NCI-H1436 (cell line): ENCODE measurements around the gene NFKBIZ.
A peak's percentile ranks its signal among the peaks of the same experiment; 100 is the strongest.

Experiments
- DNase-seq: peaks from one replicate; lab custom pipeline; 2025; lab: John Stamatoyannopoulos, UW

NFKBIZ gene, protein sequence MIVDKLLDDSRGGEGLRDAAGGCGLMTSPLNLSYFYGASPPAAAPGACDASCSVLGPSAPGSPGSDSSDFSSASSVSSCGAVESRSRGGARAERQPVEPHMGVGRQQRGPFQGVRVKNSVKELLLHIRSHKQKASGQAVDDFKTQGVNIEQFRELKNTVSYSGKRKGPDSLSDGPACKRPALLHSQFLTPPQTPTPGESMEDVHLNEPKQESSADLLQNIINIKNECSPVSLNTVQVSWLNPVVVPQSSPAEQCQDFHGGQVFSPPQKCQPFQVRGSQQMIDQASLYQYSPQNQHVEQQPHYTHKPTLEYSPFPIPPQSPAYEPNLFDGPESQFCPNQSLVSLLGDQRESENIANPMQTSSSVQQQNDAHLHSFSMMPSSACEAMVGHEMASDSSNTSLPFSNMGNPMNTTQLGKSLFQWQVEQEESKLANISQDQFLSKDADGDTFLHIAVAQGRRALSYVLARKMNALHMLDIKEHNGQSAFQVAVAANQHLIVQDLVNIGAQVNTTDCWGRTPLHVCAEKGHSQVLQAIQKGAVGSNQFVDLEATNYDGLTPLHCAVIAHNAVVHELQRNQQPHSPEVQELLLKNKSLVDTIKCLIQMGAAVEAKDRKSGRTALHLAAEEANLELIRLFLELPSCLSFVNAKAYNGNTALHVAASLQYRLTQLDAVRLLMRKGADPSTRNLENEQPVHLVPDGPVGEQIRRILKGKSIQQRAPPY

GRCh38 chr3:101848754-101849713, at the start of gene NFKBIZ:
Gene NFKBIZ, plus strand, starts transcription at chr3:101849514. Its CDS starts 115 bp downstream, at chr3:101849629.
- DNase-seq, result peak; percentile 73

GRCh38 chr3:101801174-101801573, 48.1 kb upstream of the NFKBIZ start:
- DNase-seq, result no peak

DNA sequence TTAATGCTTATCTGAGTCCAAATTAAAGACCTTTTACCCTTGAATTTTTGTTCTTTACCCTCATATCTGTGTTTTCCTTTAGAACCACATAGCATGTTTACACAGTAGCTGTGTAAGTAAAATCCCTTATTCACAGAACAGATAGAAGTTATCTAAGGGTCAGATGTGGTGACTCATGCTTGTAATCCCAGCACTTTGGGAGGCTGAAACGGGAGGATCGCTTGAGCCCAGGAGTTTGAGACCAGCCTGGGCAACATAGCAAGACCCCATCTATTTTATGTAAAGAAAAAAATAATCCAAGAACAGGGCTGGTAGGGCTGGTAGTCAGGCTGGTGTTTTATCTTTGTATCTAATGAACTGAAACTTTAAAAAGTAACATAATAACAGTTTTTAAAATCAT, 47.1 kb upstream of the NFKBIZ start:
- DNase-seq, result no peak

DNA sequence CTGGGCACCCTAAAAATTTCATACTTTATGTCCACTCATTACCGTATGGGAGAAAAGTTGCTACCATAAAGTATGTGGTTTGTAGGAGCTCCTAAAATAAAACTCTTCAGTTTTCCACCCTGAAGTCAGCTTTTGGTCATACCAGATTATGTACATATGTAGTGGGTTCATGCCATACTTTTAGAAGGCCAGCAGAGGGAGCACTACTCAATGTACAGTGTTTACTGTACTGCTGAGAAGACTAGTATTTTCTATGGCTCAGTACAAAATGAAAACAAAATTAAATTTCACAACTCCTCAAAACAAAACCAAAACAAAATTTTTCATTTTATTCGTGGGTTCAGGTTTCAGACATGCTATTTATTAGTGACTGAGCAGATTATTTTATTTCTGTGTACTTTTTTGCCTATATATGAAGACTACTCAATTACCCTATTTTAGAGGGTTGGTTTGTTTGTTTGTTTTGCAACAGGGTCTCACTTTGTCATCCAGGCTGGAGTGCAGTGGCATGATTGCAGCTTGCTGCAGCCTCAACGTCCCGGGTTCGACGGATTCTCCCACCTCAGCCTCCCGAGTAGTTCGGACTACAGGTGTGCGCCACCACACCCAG, 46.0 kb upstream of the NFKBIZ start:
- peak; percentile 83 for DNase-seq

DNA sequence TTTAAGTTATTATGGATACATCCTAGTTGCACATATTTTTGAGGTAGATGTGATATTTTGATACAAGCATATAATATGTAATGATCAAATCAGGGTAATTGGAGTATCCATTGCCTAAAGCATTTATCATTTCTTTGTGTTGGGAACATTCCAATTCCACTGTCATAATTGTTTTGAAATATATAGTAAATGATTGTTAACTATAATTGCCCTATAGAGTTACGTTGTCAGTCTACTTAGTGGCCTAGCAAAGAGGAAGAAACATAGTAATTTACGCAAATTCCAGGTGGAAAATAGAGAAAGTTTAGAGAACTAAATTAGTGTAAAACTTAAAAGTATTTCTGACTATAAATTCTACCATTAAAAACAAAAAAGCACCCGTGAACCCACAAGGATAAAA, 45.4 kb upstream of the NFKBIZ start:
- no peak for DNase-seq

GRCh38 chr3:101806491-101806890, 42.8 kb upstream of the NFKBIZ start:
- no peak for DNase-seq

DNA sequence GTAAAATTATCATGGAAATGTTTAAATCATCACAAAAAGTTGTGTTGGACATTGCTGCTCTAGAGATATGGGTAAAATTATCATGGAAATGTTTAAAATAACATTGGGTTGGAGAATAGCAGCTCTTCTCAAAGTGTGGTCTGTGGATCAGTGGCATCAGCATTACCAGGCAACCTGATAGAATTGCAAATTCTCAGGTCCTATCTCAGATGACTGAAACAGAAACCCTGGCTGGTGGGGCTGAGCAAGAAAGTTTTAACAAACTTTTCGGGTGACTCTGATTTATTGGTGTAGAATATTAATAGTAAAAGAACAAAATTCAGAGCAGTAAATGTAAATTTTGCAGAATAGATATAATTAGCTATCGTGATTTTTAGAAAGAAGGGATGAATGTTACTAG, 41.4 kb upstream of the NFKBIZ start:
- DNase-seq, result no peak

- peak; percentile 32 for DNase-seq
Observed at GRCh38 chr3:101809178-101810021, 39.9 kb upstream of the NFKBIZ start.

DNA sequence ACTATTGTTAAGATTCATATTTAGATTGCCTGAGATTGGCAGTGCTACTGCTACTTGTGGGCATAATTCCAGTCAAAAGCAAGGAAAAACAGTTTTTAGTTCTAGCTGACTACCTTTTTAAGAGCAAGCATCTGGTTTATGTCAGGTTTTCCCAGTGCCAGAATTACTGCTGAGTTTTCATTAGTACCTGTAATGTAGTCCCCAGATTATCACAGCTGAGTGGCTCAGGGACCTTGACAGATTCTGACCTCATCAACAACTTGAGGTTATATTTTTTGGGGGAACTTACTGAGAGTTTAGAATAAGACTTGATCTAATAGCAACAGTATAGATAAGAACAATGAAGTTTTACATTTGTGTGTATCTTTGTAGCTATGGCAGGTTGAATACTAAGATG, 39.3 kb upstream of the NFKBIZ start:
- no peak for DNase-seq

- DNase-seq, result no peak
Observed at GRCh38 chr3:101811875-101812274, 37.4 kb upstream of the NFKBIZ start.

DNA sequence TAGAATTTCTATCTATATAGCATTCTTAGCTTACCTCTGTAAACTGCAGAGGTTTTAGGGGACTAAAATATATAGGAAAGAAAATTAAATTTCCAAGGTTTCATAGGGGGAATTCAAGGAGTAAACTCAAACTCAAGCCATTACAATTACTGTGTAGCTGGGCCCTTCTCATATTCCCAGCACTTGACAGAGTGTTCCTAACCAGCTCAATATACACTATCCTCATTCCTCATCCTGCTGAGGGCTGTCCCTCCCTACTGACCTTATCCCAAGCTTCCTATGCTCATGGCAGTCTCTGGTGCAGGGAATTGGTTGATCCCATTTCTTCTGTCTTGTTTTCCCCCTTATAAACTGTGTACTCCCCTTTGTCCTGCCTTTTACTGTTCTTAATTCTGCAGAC, 36.4 kb upstream of the NFKBIZ start:
- no peak for DNase-seq

DNA sequence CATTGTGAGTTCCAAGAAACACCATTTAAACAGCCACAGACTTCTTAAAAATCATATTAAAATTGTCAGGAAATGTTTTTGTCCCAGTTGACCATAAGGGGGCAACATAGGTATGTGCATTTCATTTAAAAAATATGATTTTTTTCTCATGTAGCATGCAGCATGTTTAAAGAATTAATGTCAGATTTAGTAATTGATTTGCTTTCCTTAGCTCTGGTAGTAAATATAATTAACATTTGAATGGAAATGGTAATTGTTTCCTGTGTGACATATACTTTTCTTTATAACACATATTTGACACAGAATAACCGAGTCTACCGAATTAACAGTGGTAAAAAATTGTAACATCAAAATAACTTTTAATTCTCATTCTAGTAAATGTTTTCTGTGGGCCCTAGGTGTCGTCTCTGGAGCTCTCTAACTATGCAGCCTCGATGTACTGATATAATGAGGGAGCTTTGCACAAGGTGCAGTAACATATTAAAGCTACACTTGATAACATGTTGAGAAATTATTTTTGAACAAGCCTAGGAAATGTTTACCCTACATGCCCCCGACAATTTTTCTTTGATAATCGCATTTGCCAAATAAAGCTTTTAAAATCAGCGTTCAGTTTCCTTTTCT, 35.4 kb upstream of the NFKBIZ start:
- DNase-seq, result peak; percentile 17

- DNase-seq, result no peak
Observed at GRCh38 chr3:101814835-101815234, 34.5 kb upstream of the NFKBIZ start.

DNA sequence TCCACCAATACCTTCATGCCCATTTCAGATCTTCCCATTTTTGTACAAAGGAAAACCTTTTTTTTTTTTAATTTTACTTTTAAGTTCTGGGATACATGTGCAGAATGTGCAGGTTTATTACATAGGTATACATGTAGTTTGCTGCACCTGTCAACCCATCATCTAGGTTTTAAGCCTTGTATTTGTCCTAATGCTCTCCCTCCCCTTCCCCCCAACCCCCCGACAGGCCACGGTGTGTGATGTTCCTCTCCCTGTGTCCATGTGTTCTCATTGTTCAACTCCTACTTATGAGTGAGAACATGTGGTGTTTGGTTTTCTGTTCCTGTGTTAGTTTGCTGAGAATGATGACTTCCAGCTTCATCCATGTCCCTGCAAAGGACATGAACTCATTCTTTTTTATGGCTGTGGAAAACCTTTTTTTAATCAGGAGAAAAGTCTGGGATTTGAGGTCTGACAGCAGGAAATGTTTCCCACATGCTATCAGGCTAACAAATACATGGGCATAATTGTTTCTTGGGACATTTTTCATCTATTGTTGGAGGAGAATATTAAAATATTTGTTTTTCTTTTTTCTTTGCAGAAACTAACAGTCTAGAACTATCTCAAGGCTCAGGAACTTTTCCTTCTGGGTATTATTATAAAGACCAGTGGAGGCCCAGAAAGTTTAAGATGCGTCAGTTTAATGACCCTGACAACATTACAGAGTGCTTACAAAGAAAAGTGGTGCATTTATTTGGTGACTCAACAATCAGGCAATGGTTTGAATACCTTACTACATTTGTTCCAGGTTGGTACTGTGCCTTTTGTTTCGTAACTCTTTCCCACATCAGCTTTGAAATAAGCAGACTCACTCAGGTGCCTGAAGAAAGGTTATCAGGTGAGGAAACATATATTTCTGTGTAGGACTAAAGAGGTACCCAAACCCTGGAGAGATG, 32.8 kb upstream of the NFKBIZ start:
- no peak for DNase-seq

- DNase-seq, result no peak
Observed at GRCh38 chr3:101817992-101818391, 31.3 kb upstream of the NFKBIZ start.

DNA sequence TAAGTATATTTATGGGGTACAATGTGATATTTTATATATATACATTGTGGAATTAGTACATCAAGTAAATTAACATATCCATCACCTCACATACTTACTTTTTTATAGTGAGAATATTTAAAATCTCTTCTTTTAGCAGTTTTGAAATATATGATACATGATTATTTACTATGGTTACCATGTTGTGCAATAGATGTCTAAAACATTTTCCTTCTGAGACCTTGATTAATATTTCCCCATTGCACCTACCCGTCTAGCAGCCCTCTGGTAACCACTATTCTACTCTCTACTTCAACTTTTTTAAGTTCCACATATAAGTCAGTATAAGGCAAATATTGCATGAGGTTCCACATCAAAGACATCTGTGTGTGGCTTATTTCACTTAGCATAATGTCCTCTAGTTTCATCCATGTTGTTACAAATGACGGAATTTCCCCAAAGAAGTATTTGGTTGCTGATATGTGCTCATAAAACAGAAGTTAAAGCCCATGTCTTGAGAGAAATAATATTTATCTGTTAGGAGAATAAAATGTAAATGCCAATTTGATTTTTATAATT, 29.6 kb upstream of the NFKBIZ start:
- no peak for DNase-seq

DNA sequence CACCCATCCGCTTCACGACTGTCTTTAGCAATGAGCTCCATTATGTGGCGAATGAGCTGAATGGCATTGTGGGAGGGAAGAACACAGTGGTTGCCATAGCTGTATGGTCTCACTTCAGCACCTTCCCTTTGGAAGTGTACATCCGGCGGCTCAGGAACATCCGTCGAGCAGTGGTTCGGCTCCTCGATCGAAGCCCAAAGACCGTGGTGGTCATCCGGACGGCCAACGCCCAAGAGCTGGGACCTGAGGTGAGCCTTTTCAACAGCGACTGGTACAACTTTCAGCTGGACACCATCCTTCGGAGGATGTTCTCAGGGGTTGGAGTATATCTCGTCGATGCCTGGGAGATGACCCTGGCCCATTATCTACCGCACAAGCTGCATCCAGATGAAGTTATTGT, 27.8 kb upstream of the NFKBIZ start:
- no peak for DNase-seq

DNA sequence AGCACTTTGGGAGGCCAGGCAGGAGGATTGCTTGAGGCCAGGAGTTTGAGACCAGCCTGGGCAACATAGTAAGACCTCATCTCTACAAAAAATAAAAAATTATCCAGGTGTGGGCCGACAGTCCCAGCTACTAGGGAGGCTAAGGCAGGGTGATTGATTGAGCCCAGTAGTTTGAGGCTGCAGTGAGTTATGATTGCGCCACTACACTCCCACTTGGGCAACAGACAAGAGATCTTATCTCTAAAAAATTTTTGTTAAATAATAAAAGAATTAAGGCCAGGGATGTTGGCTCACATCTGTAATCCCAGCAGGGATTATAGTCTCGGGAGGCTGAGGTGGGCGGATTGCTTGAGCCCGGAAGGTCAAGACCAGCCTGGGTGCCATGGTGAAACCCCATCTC, 25.8 kb upstream of the NFKBIZ start:
- no peak for DNase-seq

GRCh38 chr3:101824702-101825101, 24.6 kb upstream of the NFKBIZ start:
- no peak for DNase-seq
